HCT116 (cell line): ENCODE results near the gene ARHGAP23.

Experiments used
- EGR1 ChIP-seq: IDR thresholded peaks from 2 replicates; pipeline ENCODE4 v1.6.1; 2012; ENCODE audit warnings: low read depth
- POLR2A ChIP-seq: IDR thresholded peaks from 2 replicates; pipeline ENCODE4 v1.7.0; 2011; ENCODE audit warnings: borderline replicate concordance; ENCODE audit not compliant: insufficient read depth, insufficient read length; ENCODE audit errors: extremely low read depth
- RAD21 ChIP-seq: IDR thresholded peaks from 2 replicates; pipeline ENCODE4 v1.6.1; 2012; ENCODE audit warnings: low read depth, mild to moderate bottlenecking
- SIN3A ChIP-seq: IDR thresholded peaks from 2 replicates; pipeline ENCODE4 v1.6.1; 2012; ENCODE audit warnings: low read depth
- SP1 ChIP-seq: IDR thresholded peaks from 2 replicates; pipeline ENCODE4 v1.6.1; 2012; ENCODE audit warnings: low read depth
- TF ChIP-seq, protein P1 (sequence below), 3 experiments: fragments of 200-600 bp in 1 of 3; sonication (generic) in 1 of 3; IDR thresholded peaks in 2 of 3; conservative IDR thresholded peaks in 1 of 3; 2 replicates each; pipeline ENCODE4 v1.5.1; 2012 to 2017; ENCODE audit warnings: low read depth in 2 of 3, low read length in 2 of 3, antibody characterized with exemption in 1 of 3, borderline replicate concordance in 1 of 3, control low read depth in 1 of 3, mild to moderate bottlenecking in 1 of 3, mixed read lengths in 1 of 3, mixed run types in 1 of 3, moderate library complexity in 1 of 3; ENCODE audit not compliant: insufficient read depth in 1 of 3
- TF ChIP-seq, protein P2 (sequence below): IDR thresholded peaks from 2 replicates; pipeline ENCODE4 v1.6.1; 2012
- TF ChIP-seq, protein P3 (sequence below): IDR thresholded peaks from 2 replicates; pipeline ENCODE4 v1.6.1; 2012; ENCODE audit warnings: low read depth

DNA sequence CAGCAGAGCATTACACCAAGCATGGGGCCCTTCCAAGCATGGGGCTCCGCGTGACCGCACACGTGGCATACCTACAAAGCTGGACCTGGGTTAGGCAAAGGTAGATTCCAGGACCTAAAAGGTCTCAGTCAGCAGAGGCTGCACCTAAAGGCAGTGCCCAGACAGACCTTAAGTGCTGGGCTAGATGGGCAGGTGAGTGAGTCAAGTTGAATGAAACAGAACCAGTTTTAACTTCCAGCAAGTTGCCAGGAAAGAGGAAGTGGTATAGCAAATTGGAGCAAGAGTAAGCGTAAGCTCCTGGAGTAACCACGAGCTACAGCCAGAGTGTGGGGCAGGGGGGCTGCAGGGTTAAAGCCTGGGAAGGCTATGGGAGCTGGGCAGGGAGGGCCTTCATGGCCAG, 128.0 kb downstream of the ARHGAP23 start:
- TF ChIP-seq, protein P1, sequence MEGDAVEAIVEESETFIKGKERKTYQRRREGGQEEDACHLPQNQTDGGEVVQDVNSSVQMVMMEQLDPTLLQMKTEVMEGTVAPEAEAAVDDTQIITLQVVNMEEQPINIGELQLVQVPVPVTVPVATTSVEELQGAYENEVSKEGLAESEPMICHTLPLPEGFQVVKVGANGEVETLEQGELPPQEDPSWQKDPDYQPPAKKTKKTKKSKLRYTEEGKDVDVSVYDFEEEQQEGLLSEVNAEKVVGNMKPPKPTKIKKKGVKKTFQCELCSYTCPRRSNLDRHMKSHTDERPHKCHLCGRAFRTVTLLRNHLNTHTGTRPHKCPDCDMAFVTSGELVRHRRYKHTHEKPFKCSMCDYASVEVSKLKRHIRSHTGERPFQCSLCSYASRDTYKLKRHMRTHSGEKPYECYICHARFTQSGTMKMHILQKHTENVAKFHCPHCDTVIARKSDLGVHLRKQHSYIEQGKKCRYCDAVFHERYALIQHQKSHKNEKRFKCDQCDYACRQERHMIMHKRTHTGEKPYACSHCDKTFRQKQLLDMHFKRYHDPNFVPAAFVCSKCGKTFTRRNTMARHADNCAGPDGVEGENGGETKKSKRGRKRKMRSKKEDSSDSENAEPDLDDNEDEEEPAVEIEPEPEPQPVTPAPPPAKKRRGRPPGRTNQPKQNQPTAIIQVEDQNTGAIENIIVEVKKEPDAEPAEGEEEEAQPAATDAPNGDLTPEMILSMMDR (IDR thresholded peaks at IDR 0.05 in 2 of 3, conservative IDR thresholded peaks at IDR 0.05 in 1 of 3; ENCODE audit: borderline replicate concordance in 1 of 3, insufficient read depth in 1 of 3, low read depth in 2 of 3, low read length in 2 of 3): no peak
- TF ChIP-seq SP1 (no peak), RAD21 (no peak), SIN3A (no peak), EGR1 (no peak), POLR2A (no peak)
- TF ChIP-seq, protein P2, sequence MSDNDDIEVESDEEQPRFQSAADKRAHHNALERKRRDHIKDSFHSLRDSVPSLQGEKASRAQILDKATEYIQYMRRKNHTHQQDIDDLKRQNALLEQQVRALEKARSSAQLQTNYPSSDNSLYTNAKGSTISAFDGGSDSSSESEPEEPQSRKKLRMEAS: no peak
- TF ChIP-seq, protein P3, sequence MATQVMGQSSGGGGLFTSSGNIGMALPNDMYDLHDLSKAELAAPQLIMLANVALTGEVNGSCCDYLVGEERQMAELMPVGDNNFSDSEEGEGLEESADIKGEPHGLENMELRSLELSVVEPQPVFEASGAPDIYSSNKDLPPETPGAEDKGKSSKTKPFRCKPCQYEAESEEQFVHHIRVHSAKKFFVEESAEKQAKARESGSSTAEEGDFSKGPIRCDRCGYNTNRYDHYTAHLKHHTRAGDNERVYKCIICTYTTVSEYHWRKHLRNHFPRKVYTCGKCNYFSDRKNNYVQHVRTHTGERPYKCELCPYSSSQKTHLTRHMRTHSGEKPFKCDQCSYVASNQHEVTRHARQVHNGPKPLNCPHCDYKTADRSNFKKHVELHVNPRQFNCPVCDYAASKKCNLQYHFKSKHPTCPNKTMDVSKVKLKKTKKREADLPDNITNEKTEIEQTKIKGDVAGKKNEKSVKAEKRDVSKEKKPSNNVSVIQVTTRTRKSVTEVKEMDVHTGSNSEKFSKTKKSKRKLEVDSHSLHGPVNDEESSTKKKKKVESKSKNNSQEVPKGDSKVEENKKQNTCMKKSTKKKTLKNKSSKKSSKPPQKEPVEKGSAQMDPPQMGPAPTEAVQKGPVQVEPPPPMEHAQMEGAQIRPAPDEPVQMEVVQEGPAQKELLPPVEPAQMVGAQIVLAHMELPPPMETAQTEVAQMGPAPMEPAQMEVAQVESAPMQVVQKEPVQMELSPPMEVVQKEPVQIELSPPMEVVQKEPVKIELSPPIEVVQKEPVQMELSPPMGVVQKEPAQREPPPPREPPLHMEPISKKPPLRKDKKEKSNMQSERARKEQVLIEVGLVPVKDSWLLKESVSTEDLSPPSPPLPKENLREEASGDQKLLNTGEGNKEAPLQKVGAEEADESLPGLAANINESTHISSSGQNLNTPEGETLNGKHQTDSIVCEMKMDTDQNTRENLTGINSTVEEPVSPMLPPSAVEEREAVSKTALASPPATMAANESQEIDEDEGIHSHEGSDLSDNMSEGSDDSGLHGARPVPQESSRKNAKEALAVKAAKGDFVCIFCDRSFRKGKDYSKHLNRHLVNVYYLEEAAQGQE: no peak
